ENCODE data around the gene SLC10A7.

SLC10A7 gene

DNA sequence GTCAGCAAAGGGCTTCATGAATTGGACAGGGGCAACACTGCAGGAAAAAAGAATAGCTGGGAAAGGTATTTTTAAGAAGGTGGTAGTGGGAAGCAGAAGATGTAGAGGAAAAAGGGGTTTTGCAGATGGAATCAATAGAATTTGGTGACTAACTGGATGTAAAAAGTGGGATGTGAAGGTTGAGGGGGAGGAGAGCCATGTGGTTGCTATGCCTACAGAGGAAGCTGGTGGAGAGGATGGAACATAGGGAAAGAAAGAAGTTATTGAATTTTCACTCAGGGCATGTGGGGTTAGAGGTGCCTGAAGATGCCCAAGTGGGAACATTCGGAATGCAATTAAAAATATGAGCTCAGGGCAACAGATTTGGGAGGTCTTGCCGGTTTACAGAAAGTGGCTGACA is 274.4 kb downstream of the SLC10A7 start:
- DNase-seq = no peak

DNA sequence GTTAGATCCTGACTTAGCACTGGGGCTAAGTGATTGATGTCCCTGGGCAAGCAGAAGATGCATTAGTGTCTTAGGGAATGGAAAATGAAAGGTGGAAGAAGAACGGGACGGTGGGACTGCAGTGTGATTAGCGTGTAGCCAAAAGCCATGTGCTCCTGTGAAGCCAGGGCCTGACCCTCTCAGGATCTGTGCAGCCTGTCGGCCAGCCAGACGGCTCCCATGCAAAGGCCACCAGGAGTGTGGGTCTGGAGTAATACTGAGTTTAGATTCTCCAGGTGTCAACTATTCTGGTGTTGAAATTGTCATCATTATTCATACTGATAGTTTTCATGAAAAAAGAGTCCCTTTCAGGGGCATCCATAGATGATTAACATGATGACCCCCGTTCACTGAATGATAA is 275.4 kb downstream of the SLC10A7 start:
- DNase-seq = no peak

DNA sequence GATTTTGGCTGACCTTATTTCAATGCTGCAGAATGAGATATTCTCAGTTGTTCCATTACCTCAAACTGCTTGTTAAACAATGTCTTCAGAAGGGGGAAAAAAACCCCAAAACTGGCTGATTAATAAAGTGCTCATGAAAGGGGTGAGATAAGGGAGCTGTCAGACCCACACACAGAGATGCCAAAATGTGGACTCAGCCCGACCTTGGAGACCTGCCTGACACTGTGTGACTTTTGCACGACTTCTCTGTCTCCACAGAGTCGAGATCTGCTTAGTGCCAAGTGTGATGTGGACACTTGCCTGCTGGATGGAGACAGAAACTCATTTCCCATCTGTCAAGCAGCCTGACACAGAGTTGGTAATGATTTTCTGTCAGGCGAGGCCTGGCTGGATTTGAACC is 275.9 kb downstream of the SLC10A7 start:
- DNase-seq = no peak

DNA sequence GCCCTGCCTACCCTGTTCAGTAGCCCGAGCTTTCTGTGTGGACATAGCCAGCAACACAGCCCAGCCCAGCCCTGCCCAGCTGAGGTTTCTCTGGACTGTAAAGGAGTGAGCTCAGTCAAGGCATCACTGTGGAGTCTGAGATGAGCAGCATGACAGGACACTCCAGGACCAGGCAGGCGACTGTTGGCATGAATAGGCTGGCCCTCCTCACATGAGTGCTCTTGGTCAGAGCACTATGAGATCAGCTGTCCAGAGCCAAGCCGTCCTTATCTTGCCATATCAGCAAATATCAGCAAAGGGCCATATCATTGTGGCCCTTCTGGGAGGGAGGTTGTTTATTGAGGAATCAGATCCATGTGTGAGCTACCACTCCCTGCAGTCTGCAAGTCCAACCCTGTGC is 276.5 kb downstream of the SLC10A7 start:
- no peak for DNase-seq

DNA sequence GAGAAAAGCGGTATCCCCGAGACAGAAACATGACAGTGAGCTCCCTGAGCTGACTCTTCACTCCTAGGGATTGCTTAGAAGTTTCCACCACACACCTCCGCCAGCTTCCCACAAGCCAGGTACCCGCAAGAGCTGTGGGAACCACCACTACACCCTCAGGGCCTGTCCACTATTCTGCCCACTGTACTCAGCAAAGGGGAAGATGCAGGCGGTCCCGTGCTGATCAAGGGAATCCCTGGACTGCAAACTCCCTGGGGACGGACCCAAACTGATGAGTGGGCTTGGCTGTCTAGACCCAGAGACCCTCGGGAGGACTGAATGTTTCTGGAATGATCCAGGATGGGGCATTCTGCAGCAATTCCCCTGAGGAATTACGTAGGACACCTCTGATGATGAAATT is 277.2 kb downstream of the SLC10A7 start:
- no peak for DNase-seq

DNA sequence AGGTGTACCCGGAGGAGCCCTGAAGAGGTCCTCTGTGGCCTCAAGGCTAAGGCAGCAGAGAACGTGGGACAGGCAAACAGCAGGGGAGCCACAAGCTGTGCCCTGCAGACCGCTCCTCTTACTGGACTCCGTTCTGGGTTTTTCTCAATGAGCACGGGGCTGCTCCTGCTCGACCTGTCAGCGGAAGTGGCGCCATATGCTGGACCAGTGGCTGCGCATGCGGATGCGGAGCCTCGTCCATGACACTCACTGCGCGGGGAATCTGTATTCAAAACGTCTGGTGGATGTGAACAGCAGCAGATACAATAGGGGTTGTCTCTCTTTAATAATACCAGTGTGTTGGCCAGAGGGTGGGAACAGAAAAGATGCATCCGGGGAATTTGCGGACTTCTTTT is 277.9 kb downstream of the SLC10A7 start:
- no peak for DNase-seq

DNA sequence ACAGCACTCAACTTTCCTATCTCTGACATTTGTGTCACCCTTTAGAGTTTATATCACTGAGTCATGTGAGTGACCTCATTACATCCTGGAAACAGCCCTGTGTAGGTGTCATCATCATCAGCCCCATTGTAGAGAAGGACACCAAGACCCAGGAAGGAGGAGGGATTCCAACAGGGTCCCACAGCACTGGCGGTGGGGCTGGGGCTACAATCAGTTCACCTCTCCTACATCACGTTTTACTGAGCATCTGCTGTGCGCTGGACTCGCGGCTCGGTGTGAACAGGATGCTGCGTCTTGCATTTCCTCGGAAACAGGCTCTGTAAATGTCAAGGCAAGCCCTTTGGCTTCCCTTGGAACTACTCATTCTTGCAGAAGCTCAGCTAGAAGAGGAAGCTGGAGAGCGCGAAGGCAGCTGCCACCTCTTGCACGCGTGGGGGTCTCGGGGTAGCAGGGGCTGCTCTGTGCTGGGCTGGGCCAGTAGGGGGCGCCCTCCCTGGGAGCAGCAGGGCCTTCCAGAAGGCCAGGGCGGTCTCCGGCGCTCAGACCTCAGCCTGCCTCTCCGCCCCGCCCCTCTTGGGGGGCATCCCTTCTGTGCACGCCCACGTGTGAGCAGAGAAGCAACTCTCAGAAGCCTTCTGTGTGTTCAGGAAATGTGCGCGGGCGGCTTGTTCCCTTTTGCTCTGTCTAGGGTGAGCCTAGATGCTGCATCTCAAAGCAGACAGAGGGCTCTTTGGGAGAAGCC is 278.4 kb downstream of the SLC10A7 start:
- no peak for DNase-seq

DNA sequence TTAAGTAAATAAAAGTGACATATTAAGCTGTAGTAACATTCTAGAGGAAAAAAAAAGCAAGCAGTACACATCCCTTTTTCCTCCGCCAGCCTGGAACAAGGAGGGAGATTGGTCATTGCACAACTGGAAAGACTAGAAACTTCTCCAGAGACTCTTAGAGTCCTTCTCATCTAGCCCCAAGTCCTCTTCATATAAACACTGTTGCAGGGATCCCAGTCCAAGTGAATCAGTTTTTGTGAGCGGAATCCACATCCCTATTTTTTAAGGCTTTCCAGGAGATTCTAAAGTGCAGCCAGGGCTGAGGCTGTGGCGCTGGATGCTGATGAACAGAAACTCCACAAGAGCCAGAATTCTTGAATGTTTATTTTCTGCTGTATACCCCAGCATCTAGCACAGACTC is 283.6 kb downstream of the SLC10A7 start:
- DNase-seq = no peak

DNA sequence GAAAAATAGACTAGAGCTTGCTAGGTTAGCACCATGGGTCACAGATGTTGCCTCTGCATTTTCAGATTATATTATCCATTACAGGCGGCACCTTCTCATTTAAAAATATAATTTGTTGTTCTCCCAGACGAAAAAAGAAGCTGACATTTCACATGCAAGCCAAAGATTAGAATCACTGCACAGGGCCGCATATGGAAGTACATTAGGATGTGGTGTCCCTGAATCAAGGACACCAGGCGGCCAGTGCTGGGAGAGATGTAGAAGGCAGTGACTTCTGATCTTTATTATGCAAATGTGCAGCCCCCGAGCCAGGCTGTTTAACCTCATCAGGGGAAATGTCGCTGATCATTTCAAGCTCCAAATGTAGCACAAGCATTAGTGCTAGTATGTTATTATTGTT is 284.6 kb downstream of the SLC10A7 start:
- no peak for DNase-seq

DNA sequence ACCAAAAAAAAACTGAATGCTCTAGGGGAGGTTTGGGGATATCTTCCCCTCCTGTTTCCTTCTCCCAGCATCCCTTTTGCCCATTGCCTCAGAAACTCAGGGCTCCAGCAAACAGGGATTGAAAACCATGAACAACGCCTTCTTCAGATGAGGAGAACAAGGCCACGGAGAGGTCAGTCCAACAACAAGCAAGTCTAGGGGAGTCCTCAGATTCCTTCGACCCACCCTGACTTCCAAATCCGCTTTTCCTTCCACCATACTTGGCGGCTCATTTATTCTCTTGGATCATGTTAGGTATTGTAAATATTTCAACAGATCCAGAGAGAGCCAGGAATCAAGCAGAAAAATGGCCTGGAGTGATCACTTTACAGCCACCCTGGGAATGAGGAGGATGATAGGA is 285.5 kb downstream of the SLC10A7 start:
- DNase-seq = no peak

DNA sequence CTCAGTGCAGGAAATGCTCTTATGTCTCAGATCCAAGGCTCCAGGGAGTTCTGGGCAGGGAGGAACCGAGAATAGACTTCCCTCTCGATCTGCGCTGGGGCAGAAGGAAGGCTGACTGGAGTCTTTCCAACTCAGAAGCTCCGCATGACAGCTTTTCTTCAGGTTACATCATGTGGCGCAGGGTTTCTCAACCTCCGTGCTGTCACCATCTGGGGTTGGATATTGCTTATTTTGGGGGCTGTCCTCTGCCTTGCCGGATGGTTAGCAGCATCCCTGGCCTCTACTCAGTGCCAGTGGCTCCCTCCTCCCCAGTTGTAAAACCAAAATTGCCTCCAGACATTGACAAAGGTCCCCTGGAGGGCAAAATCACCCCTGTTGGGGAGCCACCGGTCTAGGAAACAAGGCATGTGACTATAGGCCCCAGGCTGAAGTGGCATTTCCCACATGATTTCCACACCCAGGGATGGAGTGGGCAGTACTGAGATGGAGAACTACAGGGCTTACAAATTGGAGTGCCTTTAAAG is 286.0 kb downstream of the SLC10A7 start:
- no peak for DNase-seq

DNA sequence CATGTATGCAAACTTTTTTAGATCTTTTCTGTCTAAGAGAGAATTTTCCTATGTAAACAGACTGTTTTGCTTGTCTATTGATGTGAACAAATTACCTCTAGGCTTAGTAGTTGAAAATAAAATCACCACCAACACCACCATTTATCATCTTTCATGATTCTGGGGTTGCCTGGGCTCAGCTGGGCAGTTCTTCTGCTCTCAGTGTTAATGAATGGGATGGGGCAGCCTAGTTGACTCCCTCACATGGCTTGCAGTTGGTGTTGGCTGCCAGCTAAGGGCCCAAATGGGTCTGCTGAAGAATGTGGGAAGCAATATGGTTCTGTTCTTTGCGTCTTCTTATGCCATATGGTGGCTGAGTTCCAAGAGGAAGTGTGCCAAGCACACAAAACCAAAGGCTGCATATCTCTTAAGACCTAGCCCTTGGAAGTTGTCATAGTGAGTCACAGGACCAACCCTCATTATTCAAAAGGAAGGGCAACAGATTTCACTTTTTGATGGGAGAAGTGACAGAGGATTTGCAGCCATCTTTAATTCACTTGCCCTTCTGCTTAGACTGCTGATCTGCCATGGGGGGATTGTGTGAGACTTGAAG is 289.5 kb downstream of the SLC10A7 start:
- DNase-seq = no peak

DNA sequence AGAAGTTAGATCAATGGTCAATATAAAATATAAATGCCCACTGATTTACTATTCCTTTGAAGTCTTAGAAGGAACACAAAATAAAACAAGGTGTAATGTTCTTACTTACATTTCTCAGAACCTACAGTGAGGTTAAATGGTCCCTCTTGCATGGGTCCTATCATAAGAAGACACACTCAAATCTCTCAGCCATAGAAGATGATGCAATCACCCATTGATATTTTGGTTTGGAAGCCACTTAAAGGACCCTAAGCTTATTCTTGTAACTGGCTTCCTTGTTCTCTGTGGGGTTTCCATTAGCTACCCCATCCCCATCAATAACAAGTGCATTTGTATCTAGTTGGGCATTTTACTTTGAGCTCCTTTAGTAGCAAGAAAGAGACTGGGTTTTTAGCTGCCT is 292.3 kb downstream of the SLC10A7 start:
- DNase-seq = no peak

DNA sequence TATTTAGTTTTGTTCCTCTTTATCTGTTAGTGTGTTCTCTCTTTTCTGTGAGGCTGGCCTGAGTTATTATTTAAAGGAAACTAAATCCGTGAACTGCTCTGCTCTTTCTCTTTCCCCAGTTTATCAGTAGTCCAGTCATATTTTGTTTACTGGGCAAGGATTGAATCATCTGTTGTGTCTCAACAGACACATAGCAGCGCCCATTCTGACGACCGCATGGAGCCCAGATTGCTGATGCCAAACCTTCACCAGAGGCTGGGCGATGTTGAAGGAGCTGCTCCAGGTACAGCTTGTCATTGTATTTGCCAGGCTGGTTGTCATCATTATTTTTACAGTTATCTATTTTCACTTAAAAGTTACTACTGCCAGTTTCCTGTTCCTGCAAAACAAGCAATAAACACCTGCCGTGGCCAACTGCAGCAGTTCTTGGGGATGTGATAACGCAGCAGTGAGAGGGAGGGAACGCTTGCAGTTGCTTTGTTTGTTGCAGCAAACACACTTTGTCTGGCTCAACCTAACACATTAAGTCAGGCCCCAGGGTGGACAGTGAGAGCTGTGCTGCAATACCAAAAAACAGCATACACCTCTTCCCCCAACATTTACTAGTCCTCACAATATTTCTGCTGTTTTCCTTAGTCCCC is 297.3 kb downstream of the SLC10A7 start:
- DNase-seq = no peak

DNA sequence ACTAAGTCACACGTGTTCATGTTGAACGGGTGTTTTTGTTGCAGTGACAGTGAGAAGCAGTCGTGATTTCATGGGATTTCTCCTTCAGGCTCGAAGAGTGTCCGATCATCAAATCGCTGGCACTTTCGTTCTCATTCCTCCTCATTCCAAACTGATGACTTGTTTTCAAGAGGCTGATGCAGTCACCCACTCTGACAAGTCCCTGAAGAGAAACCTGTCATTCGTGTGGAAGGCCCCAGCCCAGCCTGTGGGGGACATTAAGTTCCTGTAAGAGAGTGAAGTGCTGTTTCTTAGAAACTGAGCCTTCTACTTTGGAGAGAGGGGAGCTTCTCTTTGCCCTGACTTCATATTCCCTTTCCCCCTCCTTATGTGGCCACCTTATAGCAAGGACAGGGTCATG is 299.4 kb downstream of the SLC10A7 start:
- DNase-seq = no peak

DNA sequence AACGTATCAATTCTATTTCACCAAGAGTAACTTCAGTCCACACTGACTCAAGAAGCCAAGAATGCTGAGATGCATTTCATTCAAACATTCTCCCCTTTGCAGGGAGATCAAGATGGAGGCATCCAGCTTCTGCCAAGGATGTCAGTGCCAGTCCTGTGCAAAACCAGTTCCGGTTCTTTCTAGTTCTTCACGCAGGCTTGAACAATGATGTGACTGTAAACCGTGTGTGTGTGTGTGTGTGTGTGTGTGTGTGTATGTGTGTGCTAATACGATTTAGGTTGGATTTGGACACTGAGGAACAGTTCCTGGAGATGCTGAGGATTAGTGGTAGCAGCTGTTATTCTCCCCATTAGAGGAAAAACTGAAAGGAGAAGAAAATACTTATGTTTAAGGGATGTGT is 307.5 kb downstream of the SLC10A7 start, which contains the start of gene REELD1:
Gene REELD1, plus strand, starts transcription at position 301 of the 400 bp plus-strand sequence. CDS start 2,415 bp downstream, outside the sequence.
- no peak for DNase-seq

DNA sequence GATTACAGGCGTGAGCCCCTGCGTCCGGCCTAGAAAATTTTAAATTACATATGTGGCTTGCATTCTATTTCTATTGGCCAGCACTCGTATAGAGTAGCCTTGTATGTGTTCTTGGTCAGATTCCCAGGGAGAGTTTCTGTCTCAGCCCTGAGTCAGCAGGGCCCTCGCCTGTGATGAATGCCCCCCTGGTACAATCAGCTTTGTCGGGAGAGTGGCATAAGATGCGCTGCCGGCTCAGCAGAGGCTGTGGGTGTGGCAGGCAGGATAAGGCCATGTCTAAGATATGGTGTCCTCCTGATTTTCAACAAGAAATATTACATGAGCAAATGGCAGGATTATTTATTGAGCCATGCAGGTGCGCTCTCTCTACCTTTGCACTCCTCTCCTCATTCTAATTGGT is 309.0 kb downstream of the SLC10A7 start:
- DNase-seq = no peak

DNA sequence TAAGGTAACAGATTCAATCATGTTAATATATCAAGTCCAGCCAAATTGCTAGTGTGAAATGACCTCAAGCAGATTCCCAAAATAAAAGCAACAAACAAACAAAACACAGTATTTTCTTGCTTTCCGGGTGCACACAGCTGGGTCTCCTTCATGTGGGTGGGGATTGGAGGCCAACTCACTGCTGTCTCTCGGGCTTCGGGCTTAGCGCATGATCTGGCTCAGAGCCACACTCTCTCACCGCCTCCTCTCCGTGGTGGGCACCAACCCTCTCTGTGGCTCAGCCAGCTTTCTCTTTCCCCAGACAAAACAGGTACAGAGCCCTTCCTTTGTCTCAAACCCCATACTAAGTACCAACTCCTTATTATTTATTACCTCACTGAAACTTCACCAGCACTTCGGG is 310.3 kb downstream of the SLC10A7 start:
- no peak for DNase-seq

DNA sequence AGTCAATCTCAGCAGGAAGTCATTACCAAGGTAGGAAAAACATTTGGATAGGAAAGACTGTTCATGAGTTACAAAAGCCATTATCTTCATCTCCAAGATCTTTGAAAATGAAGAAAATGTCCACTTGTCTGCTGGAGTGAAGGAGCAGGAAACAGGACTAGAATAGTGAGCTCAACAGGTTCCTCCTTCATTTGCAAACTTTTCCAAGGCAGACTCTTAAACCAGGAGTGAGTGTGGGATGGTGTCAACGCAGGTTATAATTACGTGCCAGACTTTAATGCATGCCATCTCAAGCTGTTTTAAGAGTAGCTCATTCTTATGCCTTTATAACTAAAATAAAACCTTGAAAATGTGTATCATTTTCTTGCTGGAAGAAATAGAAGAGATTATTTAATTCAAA is 310.9 kb downstream of the SLC10A7 start:
- DNase-seq = no peak

DNA sequence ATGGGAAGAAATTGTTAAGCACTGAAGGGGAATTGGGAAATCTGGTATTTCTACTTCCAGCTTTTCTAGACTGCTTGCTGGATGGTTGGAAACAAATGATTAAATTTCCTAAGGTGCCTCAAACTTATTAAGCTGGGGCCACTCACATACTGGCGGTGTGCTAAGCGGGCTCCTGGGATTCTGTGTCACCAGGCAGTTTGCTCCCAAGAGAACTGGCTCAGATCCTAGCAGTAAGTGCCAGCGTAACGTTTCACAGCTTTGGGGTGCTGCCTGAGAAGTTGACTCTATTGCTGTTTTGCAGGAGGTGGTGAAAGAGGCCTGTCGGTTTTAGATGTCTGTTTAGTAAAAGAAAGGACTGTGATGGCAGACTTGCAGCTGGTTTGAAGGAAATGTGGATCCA is 314.3 kb downstream of the SLC10A7 start:
- no peak for DNase-seq
